ENCODE data around the gene PGM2L1.
"Not testable (repeated sequence)": the region's sequence is repeated elsewhere in the genome, so short reads cannot be mapped to it uniquely, and the experiment has no call there.

The PGM2L1 gene

GRCh38 chr11:74333193-74333592, 65.0 kb downstream of the PGM2L1 start:
- DNase-seq (ENCODE audit: low spot score), result no peak

DNA sequence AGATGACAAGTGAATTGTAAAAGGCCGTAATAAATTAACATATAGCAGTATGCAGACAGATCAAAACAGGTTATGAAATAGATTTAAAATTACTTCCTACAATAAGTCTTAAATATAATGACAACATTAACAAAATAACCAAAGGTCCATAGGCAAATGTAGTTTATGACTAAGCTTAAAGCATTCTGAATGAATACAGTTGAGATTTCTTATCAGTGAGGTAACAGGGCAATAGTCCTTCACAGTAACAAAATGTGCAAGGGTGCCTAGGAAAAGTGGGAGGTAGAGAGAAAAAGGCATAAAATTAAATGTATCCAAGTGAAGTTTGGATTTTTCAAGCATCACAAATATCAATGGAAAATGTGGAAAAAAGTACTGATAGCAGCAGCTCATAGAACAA, 65.9 kb downstream of the PGM2L1 start:
- no peak for DNase-seq (ENCODE audit: low spot score)

DNA sequence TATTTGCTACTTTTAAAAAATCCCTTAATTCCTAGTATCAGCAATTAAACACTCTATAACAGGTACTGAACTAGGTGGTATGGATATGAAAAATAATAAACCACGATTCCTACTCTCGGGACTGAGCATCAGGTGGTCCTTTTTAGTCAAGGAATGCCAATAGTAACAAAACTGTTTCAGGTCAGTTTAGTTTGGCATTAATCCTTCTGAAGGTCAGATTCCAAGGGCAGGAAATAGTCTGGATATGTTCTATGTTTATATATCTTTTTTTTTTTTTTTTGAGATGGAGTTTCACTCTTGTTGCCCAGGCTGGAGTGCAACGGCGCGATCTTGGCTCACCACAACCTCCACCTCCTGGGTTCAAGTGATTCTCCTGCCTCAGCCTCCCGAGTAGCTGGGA, 67.2 kb downstream of the PGM2L1 start:
- not testable (repeated sequence) for DNase-seq (ENCODE audit: low spot score)

GRCh38 chr11:74330075-74330858, 68.0 kb downstream of the PGM2L1 start:
- peak; percentile 65 for DNase-seq (ENCODE audit: low spot score)

DNA sequence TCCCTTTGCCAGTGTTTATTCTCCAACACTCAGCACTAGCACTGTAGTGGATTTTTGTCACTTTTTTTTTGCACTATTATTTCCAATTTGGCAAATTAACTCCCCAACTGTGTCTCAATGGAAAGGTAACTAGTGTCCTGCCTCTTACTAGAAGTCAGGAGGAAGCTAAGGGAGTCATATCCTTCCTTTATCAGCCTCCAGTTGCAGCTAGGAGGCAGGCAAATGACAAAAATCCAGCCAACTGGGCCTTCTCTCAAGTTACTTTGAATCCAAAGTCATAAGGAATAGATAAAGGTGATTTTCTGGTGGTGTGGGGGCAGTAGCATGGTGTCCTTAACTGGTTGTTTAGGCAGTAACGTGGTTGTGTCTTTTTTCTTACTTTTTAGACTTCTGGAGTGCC, 71.2 kb downstream of the PGM2L1 start:
- no peak for DNase-seq (ENCODE audit: low spot score)

DNA sequence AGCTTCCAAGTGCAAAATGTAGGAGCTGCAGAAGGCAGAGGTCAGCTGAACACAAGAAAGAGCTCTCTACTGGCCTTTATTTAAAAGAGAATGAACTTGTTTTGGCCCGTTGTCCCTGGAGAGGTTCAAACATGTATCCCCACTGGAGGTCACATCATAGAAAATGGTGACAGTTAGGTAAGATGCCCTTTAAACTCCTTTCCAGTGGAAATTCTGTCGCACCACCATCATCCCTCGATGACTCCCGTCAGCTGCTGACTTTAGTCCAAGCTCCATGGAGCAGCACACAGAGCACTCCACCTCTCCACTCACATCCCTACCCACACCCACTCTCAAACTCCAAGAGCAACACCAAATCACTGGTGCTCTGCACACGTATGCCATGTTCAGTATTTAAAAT, 71.6 kb downstream of the PGM2L1 start:
- DNase-seq (ENCODE audit: low spot score), result no peak

DNA sequence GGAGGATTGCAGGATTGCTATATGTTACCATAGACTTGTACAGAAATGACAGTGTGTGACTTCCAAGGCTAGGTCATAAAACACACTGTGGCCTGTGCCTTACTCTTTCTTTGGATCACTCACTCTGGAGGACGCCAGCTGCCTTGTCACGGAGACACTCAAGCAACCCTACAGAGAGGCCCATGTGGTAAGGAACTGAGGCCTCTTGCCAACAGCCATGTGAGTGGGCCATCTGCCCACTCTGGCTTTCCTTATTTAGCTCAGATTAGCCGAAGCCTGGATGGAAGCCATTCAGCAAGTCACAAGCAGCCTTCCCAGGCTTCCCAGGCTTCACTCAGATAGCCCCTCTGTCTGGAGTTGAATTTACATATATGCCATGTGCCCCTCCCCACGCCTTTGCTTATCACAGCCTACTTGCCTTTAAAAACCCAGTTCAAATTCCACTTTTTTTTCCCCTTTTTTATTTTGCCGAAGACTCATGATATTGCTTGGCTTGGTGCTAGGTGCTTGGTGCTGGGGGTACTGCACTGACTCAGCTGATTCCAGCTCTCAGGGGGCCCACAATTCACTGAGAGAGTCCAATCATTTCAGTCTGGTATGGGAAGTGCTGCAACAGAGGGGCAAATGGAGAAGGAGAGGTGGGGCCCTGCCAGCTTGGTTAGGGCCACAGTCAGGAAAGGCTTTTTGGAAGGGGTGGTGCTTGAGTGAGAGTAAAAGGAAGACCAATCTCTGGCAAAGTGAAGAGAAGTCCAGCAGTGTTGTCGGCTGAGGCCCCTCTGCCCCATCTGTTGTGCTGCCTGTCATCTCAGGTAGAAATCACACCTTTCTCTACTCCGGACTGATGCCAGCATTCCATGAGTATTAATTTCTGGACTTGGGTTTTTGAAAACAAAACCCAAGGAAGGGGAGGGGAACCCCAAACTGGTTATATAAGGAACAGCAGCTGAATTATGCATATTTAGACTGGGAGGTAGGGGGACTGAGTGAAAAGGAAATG, 72.3 kb downstream of the PGM2L1 start:
- DNase-seq (ENCODE audit: low spot score), result no peak

GRCh38 chr11:74322667-74323066, 75.6 kb downstream of the PGM2L1 start:
- DNase-seq (ENCODE audit: low spot score), result no peak

- DNase-seq (ENCODE audit: low spot score), result peak; percentile 22
These were observed 76.6 kb downstream of the PGM2L1 start for GRCh38 chr11:74321487-74322188.

DNA sequence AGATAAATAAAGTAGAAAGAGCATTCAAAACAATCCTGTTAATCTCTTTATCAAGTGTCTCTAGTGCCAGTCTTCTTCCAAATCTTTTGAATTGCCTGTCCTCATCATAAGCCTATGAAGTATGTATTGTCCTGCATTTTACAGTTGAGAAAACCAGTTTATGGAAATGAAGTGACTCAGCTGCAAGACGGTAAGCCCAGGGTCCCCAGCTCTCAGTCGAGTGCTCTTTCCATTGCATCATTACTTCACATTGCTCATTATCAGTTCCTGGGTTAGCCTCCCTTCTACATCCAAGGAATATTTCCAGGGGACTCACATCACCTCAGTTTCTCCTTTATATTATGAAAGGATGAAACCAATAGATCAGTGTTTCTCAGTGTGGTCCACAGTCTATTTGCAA, 77.7 kb downstream of the PGM2L1 start:
- no peak for DNase-seq (ENCODE audit: low spot score)

- DNase-seq (ENCODE audit: low spot score), result no peak
These were observed 79.0 kb downstream of the PGM2L1 start for GRCh38 chr11:74319139-74319816.

DNA sequence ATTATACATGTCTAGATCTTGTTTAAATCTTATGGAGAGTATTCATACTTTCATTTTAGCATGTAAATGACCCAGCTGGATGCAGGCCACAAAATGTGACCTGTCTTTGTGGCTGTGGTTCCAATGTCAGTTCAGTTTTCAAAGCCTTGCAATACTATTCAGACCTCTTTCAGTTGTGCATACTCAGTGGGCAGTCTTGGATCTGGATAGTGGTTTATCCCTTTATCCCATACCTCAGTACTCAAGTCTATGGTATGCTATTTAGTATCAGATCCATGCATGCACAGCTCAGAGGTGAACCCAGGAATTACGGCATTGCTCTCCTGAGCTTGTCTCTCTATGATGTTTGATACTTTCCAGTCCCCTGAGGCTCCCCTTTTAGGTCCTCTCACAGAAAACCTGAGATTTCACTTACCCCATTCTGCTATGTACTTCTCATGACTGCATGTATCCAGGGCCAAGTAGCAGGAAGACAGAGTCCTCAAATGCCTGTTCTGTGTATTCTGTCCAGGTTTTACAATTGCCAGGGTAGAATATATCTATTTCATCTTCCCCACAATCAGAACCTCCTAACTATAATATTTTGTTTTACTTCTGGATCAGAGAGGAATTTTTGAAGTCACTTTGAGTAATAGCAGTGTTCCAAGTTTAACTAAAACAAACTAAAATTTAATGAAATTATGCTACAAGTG, 79.8 kb downstream of the PGM2L1 start:
- DNase-seq (ENCODE audit: low spot score), result no peak

GRCh38 chr11:74316772-74317505, 81.3 kb downstream of the PGM2L1 start:
- no peak for DNase-seq (ENCODE audit: low spot score)

DNA sequence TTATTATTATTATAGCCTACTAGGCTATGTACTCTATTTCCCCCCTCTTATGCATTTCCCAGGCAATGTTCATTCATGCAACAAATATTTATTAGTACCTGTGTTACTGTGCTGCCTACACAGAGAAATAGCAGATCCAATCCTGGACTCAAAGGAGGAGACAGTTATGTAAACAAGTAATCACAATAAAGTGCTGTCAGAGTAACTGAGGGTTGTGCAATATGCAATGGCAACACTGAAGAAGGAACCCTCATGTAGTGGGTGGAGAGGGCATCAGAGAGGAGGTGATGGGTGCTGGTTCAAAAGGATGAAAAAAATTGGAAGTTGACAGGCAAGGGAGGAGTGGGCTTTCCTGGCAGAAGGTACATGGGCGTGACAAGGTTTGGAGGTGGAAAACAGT, 85.9 kb downstream of the PGM2L1 start:
- DNase-seq (ENCODE audit: low spot score), result no peak

DNA sequence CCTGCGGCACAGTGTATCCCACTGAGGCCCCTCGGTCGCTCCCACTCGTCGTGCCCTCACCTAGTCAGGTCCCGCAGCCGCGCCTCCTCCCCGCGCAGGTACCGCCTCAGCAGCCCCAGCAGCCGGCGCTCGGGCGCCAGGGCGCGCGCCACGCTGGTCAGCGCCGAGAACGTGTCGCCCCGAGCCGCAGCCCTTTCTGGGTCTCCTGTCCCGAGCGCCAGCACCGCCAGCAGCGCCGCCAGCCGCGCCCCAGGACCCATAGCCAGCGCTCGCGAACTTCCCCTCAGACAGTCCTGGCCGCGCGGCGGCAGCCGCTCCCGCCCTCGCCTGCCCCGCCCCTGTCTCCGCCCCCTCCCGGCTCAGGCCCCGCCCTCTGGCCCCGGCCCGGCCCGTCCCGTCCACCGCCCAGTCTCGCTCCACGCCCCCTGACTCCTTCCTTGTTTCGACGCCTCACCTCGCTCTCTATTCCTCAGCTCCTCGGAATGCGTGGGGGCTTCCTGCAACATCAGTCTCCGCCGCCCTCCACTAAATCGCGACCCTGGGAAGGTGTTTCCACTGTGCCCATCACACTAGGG, 86.8 kb downstream of the PGM2L1 start, which contains the start of gene P4HA3:
P4HA3 (minus strand) TSS at position 289 of the 575 bp plus-strand sequence; CDS start at position 260, 29 bp downstream.
- DNase-seq (ENCODE audit: low spot score), result peak; percentile 56

DNA sequence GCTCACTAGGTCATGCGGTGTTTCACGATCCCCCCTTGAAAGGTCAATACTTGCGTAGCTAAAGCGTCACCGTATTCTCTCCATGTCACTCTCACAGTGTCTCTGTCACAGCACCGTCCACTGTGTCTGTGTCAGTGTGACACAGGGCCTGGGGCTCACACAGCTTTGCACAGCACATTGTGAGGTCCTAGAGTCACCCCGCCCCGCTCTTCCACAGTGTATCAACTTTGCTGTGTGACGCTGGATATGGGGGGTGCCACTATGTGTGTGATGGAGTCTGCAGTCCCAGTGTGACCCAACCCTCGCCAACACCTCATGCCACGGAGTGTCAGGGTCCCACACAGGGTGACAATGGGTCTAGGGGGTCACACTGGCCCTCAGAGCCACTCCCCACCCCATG, 87.4 kb downstream of the PGM2L1 start:
- DNase-seq (ENCODE audit: low spot score), result no peak

GRCh38 chr11:74307434-74307833, 90.8 kb downstream of the PGM2L1 start:
- no peak for DNase-seq (ENCODE audit: low spot score)

DNA sequence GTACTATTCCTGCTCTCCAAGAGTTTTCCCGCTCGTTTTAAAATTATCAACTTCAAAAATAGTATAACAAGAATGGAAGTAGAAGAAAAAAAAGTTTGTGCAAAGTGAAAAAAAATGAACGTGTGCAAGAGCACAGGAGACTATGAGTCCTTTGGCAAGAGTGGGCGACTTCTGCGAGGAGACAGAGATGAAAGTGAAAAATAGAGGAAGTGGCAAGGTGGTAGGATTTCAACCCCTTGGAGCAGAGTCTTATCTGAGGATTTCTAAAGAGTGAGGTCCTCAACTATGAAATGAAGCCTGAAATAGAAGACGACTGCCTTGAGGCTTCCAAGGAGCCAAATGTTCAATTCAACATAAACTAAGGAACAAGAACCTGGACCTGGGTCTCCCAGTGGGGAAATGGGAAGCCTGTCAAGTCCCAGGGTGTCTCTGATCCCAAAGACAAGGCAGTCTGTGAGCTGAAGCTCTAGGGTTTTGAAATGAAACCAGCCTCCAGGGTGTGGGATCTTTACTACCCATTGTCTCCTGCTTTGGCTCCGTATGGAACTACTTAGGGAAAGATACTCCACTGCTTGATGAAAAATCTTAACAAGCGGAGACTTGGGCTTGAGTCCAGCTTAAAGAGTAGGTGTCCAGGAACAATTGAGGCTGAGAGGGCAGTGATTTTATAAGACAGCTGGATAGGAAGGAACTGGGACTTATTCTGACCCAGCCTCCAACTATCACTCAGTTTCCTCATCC, 91.6 kb downstream of the PGM2L1 start:
- DNase-seq (ENCODE audit: low spot score), result no peak

DNA sequence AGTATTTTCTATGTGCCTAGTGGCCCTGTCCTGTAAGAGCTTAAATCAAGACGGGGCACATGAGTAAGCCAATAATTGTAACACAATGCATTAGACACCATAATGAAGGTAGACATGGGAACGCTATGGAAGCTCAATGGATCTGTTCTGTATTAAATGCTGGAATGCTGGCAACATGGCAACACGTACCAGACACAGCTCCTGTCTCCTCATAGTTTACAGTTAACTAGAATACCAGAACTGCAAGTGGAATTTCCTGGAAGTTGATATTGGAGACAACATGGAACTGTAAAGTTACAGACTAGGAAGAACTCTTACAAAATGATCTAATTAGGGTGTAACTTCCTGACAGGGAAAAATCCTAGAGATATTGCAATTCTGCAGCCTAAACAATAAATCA, 99.2 kb downstream of the PGM2L1 start:
- no peak for DNase-seq (ENCODE audit: low spot score)

All from hematopoietic multipotent progenitor cell treated with erythropoietin and hydrocortisone succinate and interleukin-3 and kit ligand, for 17 days (in vitro differentiated cells).